ENCODE data around the gene STBD1.
"Not testable (repeated sequence)": the region's sequence is repeated elsewhere in the genome, so short reads cannot be mapped to it uniquely, and the experiment has no call there.

Gene STBD1

DNA sequence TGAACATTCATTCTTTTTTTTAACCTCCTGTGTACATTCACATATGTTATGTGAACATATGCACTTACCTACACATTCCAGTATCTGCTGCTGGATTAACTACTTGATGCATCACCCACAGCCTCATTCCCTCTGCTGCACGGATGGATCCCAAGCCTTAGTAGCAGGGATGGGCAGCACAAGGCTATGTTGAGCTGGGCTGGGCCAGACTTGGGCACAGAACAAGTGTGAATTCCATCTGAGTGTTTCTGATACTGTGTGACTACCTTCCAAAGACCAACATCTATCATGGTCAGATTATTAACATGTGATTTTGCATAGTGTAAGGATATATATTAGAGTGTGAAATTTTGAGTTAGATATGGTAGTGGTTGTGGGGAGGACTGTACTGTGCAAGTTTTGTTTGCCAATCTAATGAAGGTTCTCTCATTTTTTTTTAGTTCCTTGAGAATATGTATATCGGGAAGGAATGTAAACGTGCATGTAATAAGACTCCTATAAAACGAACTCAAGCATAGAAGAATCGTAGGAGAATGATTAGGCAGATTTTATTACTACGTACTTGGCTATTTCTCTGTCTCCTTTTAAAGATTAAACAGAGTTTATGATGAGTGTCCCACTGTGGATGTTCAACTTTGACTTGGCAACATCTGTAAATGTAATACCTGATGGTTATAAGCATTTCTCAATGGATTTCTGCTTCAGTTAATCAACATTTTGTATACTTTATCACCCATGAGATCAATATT lies 23.4 kb upstream of the STBD1 start:
- Histone ChIP-seq H3K9me3 (ENCODE audit: control insufficient read depth in 5 of 5, low read length in 5 of 5) (no peaks in the 10 kb centered on the region), H3K4me3 (ENCODE audit: low read depth in 1 of 5, low read length in 5 of 5) (no peak overlapping the region), H3K9ac (ENCODE audit: low read length in 5 of 5) (no peak overlapping the region), H3K4me1 (ENCODE audit: control insufficient read depth in 5 of 5, insufficient read depth in 5 of 5, low read length in 5 of 5) (peaks cover 3 to 28% (median 16%) of the 10 kb centered on the region in 5 donors), H3K36me3 (ENCODE audit: control insufficient read depth in 5 of 5, insufficient read depth in 5 of 5, low read length in 5 of 5) (no peaks in the 10 kb centered on the region), H3K27me3 (ENCODE audit: control insufficient read depth in 5 of 5, insufficient read depth in 4 of 5, low read length in 5 of 5) (no peaks in the 10 kb centered on the region), H3K27ac (ENCODE audit: low read depth, low read length) (no peak overlapping the region)

- H3K27ac ChIP-seq (ENCODE audit: low read depth, low read length) = no peak overlapping the region
- no peak overlapping the region for H3K4me3 ChIP-seq (ENCODE audit: low read depth in 1 of 5, low read length in 5 of 5)
- H3K36me3 ChIP-seq (ENCODE audit: control insufficient read depth in 5 of 5, insufficient read depth in 5 of 5, low read length in 5 of 5) = no peaks in the 10 kb centered on the region
- no peak overlapping the region for H3K9ac ChIP-seq (ENCODE audit: low read length in 5 of 5)
- H3K27me3 ChIP-seq (ENCODE audit: control insufficient read depth in 5 of 5, insufficient read depth in 4 of 5, low read length in 5 of 5) = no peaks in the 10 kb centered on the region
- H3K4me1 ChIP-seq (ENCODE audit: control insufficient read depth in 5 of 5, insufficient read depth in 5 of 5, low read length in 5 of 5) = peaks cover 3 to 20% (median 11%) of the 10 kb centered on the region in 5 donors
- H3K9me3 ChIP-seq (ENCODE audit: control insufficient read depth in 5 of 5, low read length in 5 of 5) = no peaks in the 10 kb centered on the region
Measured at GRCh38 chr4:76283900-76284299, 22.6 kb upstream of the STBD1 start.

DNA sequence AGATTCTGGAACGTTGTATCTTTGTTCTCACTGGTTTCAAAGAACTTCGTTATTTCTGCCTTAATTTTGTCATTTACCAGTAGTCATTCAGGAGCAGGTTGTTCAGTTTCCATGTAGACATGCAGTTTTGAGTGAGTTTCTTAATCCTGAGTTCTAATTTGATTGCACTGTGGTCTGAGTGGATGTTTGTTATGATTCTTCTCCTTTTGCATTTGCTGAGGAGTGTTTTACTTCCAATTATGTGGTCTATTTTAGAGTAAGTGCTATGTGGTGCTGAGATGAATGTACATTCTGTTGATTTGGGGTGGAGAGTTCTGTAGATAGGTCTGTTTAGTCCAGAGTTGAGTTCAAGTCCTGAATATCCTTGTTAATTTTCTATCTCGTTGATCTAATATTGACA lies 18.7 kb upstream of the STBD1 start:
- not testable (repeated sequence) for H3K27ac ChIP-seq (ENCODE audit: low read depth, low read length); H3K27me3 ChIP-seq (ENCODE audit: control insufficient read depth in 5 of 5, insufficient read depth in 4 of 5, low read length in 5 of 5); H3K9me3 ChIP-seq (ENCODE audit: control insufficient read depth in 5 of 5, low read length in 5 of 5); H3K4me3 ChIP-seq (ENCODE audit: low read depth in 1 of 5, low read length in 5 of 5); H3K9ac ChIP-seq (ENCODE audit: low read length in 5 of 5); H3K4me1 ChIP-seq (ENCODE audit: control insufficient read depth in 5 of 5, insufficient read depth in 5 of 5, low read length in 5 of 5); H3K36me3 ChIP-seq (ENCODE audit: control insufficient read depth in 5 of 5, insufficient read depth in 5 of 5, low read length in 5 of 5)

DNA sequence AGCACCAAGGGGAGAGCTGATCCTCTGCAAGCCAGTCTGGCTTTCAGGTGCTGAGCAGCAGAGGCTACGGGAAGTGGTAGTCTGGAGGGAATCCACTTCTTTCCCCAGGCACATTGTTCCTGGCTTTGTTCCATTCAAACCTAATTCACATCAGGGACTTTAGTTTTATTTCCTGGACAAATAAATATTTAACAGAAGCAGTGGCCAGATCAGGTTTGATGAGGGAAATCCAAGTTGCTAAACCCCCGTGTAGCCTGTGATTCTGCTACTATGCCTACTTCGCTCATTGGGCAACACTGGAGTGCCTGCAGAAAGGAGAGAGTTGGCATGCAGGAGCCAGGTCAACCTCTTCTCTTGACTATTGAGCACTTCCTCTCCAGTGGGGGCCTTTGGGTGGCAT lies 13.8 kb upstream of the STBD1 start:
- H3K27ac ChIP-seq (ENCODE audit: low read depth, low read length) = peak overlapping the region; percentile 26
- H3K27me3 ChIP-seq (ENCODE audit: control insufficient read depth in 5 of 5, insufficient read depth in 4 of 5, low read length in 5 of 5) = no peaks in the 10 kb centered on the region
- no peak overlapping the region for H3K4me3 ChIP-seq (ENCODE audit: low read depth in 1 of 5, low read length in 5 of 5)
- H3K9ac ChIP-seq (ENCODE audit: low read length in 5 of 5) = no peak overlapping the region
- H3K36me3 ChIP-seq (ENCODE audit: control insufficient read depth in 5 of 5, insufficient read depth in 5 of 5, low read length in 5 of 5) = peaks cover 0 to 3% (median 2%) of the 10 kb centered on the region in 5 donors
- H3K4me1 ChIP-seq (ENCODE audit: control insufficient read depth in 5 of 5, insufficient read depth in 5 of 5, low read length in 5 of 5) = peaks cover 0 to 9% (median 3%) of the 10 kb centered on the region in 5 donors
- peaks cover 0 to 10% (median 0%) of the 10 kb centered on the region in 5 donors for H3K9me3 ChIP-seq (ENCODE audit: control insufficient read depth in 5 of 5, low read length in 5 of 5)

- no peak overlapping the region for H3K9ac ChIP-seq (ENCODE audit: low read length in 5 of 5)
- H3K4me1 ChIP-seq (ENCODE audit: control insufficient read depth in 5 of 5, insufficient read depth in 5 of 5, low read length in 5 of 5) = peaks cover 0 to 9% (median 3%) of the 10 kb centered on the region in 5 donors
- H3K27me3 ChIP-seq (ENCODE audit: control insufficient read depth in 5 of 5, insufficient read depth in 4 of 5, low read length in 5 of 5) = no peaks in the 10 kb centered on the region
- peaks cover 0 to 3% (median 2%) of the 10 kb centered on the region in 5 donors for H3K36me3 ChIP-seq (ENCODE audit: control insufficient read depth in 5 of 5, insufficient read depth in 5 of 5, low read length in 5 of 5)
- peak overlapping the region; percentile 26 for H3K27ac ChIP-seq (ENCODE audit: low read depth, low read length)
- peaks cover 0 to 17% (median 4%) of the 10 kb centered on the region in 5 donors for H3K9me3 ChIP-seq (ENCODE audit: control insufficient read depth in 5 of 5, low read length in 5 of 5)
- no peak overlapping the region for H3K4me3 ChIP-seq (ENCODE audit: low read depth in 1 of 5, low read length in 5 of 5)
Measured at GRCh38 chr4:76293772-76294171, 12.8 kb upstream of the STBD1 start.

DNA sequence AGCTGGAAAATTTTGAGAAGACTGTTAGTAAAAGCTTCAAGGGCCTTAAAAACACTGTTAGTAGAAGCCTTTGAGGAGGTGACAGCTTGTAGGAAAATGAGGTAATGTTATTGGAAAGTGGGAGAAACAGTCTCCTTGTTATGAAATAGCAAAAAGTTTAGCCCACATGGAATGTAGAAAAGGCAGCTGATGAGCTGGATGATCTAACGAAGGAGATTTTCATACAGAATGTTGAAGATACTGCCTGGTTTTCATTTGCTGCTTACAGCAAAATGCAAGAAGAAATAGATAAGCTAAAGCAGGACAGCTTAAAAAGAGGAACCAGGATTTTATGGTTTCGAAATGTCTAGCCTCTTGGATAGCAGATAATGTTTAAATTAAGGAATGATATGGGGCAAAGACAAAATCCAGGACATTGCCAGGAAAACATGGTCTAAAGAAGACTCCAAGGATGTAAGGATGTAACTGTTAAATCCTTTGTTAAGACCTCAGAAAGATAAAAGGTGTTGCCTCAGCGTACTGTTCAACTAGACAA lies 10.2 kb upstream of the STBD1 start:
- no peak overlapping the region for H3K9ac ChIP-seq (ENCODE audit: low read length in 5 of 5)
- no peaks in the 10 kb centered on the region for H3K27me3 ChIP-seq (ENCODE audit: control insufficient read depth in 5 of 5, insufficient read depth in 4 of 5, low read length in 5 of 5)
- no peak overlapping the region for H3K27ac ChIP-seq (ENCODE audit: low read depth, low read length)
- H3K9me3 ChIP-seq (ENCODE audit: control insufficient read depth in 5 of 5, low read length in 5 of 5) = peaks cover 0 to 17% (median 4%) of the 10 kb centered on the region in 5 donors
- peaks cover 0 to 11% (median 3%) of the 10 kb centered on the region in 5 donors for H3K4me1 ChIP-seq (ENCODE audit: control insufficient read depth in 5 of 5, insufficient read depth in 5 of 5, low read length in 5 of 5)
- H3K36me3 ChIP-seq (ENCODE audit: control insufficient read depth in 5 of 5, insufficient read depth in 5 of 5, low read length in 5 of 5) = no peaks in the 10 kb centered on the region
- H3K4me3 ChIP-seq (ENCODE audit: low read depth in 1 of 5, low read length in 5 of 5) = no peak overlapping the region

GRCh38 chr4:76298227-76298626 lies 8.3 kb upstream of the STBD1 start:
- Histone ChIP-seq H3K4me3 (ENCODE audit: low read depth in 1 of 5, low read length in 5 of 5) (no peak overlapping the region), H3K4me1 (ENCODE audit: control insufficient read depth in 5 of 5, insufficient read depth in 5 of 5, low read length in 5 of 5) (peaks cover 0 to 22% (median 12%) of the 10 kb centered on the region in 5 donors), H3K9ac (ENCODE audit: low read length in 5 of 5) (no peak overlapping the region), H3K27ac (ENCODE audit: low read depth, low read length) (no peak overlapping the region), H3K36me3 (ENCODE audit: control insufficient read depth in 5 of 5, insufficient read depth in 5 of 5, low read length in 5 of 5) (no peaks in the 10 kb centered on the region), H3K9me3 (ENCODE audit: control insufficient read depth in 5 of 5, low read length in 5 of 5) (peaks cover 0 to 17% (median 4%) of the 10 kb centered on the region in 5 donors), H3K27me3 (ENCODE audit: control insufficient read depth in 5 of 5, insufficient read depth in 4 of 5, low read length in 5 of 5) (no peaks in the 10 kb centered on the region)

DNA sequence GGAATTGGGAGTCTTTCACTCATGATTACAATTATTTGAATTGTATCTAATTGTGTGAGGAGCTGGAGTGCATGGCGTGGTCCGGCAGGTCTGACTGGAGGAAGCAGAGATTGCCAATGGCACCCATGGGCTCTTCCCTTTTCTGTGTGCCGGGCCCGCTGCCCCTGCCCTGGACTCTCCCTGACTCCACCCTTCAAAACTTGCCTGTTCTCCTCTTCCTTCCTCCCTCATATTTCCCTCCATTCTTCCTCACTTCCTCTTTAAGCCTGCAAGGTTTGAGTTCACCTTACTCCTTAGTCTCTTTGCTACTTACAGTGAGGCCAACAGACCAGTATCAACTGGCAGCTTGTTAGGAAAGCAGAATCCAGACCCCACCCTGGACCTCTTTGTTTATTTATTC lies 6.5 kb upstream of the STBD1 start:
- no peak overlapping the region for H3K4me3 ChIP-seq (ENCODE audit: low read depth in 1 of 5, low read length in 5 of 5)
- H3K36me3 ChIP-seq (ENCODE audit: control insufficient read depth in 5 of 5, insufficient read depth in 5 of 5, low read length in 5 of 5) = no peaks in the 10 kb centered on the region
- H3K9ac ChIP-seq (ENCODE audit: low read length in 5 of 5) = no peak overlapping the region
- peaks cover 0 to 17% (median 4%) of the 10 kb centered on the region in 5 donors for H3K9me3 ChIP-seq (ENCODE audit: control insufficient read depth in 5 of 5, low read length in 5 of 5)
- peaks cover 0 to 24% (median 14%) of the 10 kb centered on the region in 5 donors for H3K4me1 ChIP-seq (ENCODE audit: control insufficient read depth in 5 of 5, insufficient read depth in 5 of 5, low read length in 5 of 5)
- no peaks in the 10 kb centered on the region for H3K27me3 ChIP-seq (ENCODE audit: control insufficient read depth in 5 of 5, insufficient read depth in 4 of 5, low read length in 5 of 5)
- H3K27ac ChIP-seq (ENCODE audit: low read depth, low read length) = no peak overlapping the region

GRCh38 chr4:76301068-76301774 lies 5.3 kb upstream of the STBD1 start:
- Histone ChIP-seq H3K27me3 (ENCODE audit: control insufficient read depth in 5 of 5, insufficient read depth in 4 of 5, low read length in 5 of 5) (no peaks in the 10 kb centered on the region), H3K4me1 (ENCODE audit: control insufficient read depth in 5 of 5, insufficient read depth in 5 of 5, low read length in 5 of 5) (peaks cover 0 to 33% (median 26%) of the 10 kb centered on the region in 5 donors), H3K9ac (ENCODE audit: low read length in 5 of 5) (no peak overlapping the region), H3K9me3 (ENCODE audit: control insufficient read depth in 5 of 5, low read length in 5 of 5) (peaks cover 0 to 17% (median 4%) of the 10 kb centered on the region in 5 donors), H3K36me3 (ENCODE audit: control insufficient read depth in 5 of 5, insufficient read depth in 5 of 5, low read length in 5 of 5) (no peaks in the 10 kb centered on the region), H3K4me3 (ENCODE audit: low read depth in 1 of 5, low read length in 5 of 5) (no peak overlapping the region), H3K27ac (ENCODE audit: low read depth, low read length) (no peak overlapping the region)

DNA sequence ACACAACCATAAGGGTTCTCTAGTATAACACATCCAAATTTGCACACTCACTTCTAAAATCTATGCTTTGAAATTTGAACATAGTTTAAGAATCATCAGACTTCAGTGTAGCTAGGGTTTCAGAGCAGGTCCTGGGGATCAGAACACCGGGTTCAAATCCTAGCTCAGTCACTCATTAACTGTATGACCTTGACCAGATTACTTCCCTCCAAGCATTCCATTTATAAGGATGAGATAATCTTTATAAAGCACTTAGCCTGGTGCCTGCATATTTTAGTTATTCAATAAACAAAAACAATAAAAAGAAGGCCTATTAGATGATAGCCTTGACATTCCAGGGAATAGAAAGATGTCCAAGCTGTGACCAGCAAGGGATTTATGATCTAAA lies 4.8 kb upstream of the STBD1 start:
- H3K27me3 ChIP-seq (ENCODE audit: control insufficient read depth in 5 of 5, insufficient read depth in 4 of 5, low read length in 5 of 5) = no peaks in the 10 kb centered on the region
- peak overlapping the region; percentile 14 for H3K27ac ChIP-seq (ENCODE audit: low read depth, low read length)
- peaks cover 0 to 17% (median 4%) of the 10 kb centered on the region in 5 donors for H3K9me3 ChIP-seq (ENCODE audit: control insufficient read depth in 5 of 5, low read length in 5 of 5)
- H3K9ac ChIP-seq (ENCODE audit: low read length in 5 of 5) = no peak overlapping the region
- peaks cover 0 to 34% (median 27%) of the 10 kb centered on the region in 5 donors for H3K4me1 ChIP-seq (ENCODE audit: control insufficient read depth in 5 of 5, insufficient read depth in 5 of 5, low read length in 5 of 5)
- no peaks in the 10 kb centered on the region for H3K36me3 ChIP-seq (ENCODE audit: control insufficient read depth in 5 of 5, insufficient read depth in 5 of 5, low read length in 5 of 5)
- no peak overlapping the region for H3K4me3 ChIP-seq (ENCODE audit: low read depth in 1 of 5, low read length in 5 of 5)

All from subcutaneous abdominal adipose tissue (tissue), 5 donors.